ENCODE data around the gene AMBP.

AMBP gene

DNA sequence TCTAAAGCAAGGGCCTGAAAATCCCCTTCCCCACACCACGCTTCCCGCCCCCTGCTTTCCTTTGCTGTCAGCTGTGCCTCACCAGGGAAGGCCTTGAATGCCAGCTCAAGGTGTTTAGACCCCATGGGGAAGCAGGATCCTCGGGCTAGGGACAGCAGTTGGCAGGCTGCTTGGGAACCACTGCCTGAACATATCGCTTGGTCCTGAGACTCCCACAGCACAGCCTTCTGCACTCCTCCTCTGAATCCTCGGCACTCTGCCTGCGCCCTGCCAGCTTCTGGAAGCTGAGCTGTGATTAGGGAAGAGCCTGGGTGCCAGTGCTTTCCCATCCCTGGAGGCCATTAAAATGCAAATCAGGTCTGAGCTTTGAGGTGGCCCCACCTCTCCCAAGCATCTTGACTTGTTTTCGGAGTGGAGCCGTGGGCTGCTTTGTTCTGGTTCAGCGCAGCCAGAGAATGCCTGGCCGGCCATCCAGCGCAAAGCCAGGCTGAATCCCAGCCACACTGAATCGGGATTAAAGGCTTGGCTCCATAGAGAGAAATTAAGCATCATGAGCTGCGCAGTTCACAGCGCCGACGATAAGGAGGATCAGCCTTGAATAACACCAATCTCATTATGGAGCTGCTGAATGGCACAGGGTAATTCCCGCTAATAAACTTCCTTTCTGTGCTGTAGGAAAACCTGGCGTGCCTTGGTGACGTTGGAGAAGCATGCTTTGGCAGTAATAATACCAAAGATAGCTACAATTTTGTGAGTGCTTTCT lies 40.0 kb downstream of the AMBP start:
- no peak for ATAC-seq (ENCODE audit: insufficient read depth, low read depth)
- no peaks in the 10 kb centered on the region for H3K9me3 ChIP-seq (ENCODE audit: insufficient read depth, low read length, severe bottlenecking)
- no peak overlapping the region for H2AFZ ChIP-seq (ENCODE audit: low read depth, low read length)
- no peak overlapping the region for H3K27ac ChIP-seq (ENCODE audit: low read length)
- no peak overlapping the region for H3K4me3 ChIP-seq (ENCODE audit: low read depth in 1 of 2, low read length in 2 of 2)
- TF ChIP-seq, protein P1, sequence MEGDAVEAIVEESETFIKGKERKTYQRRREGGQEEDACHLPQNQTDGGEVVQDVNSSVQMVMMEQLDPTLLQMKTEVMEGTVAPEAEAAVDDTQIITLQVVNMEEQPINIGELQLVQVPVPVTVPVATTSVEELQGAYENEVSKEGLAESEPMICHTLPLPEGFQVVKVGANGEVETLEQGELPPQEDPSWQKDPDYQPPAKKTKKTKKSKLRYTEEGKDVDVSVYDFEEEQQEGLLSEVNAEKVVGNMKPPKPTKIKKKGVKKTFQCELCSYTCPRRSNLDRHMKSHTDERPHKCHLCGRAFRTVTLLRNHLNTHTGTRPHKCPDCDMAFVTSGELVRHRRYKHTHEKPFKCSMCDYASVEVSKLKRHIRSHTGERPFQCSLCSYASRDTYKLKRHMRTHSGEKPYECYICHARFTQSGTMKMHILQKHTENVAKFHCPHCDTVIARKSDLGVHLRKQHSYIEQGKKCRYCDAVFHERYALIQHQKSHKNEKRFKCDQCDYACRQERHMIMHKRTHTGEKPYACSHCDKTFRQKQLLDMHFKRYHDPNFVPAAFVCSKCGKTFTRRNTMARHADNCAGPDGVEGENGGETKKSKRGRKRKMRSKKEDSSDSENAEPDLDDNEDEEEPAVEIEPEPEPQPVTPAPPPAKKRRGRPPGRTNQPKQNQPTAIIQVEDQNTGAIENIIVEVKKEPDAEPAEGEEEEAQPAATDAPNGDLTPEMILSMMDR (IDR thresholded peaks at IDR 0.05; ENCODE audit: borderline replicate concordance, extremely low read depth, low read length, poor library complexity, severe bottlenecking) = no peak
- TF ChIP-seq EZH2 (IDR thresholded peaks at IDR 0.05; ENCODE audit: borderline replicate concordance, low read depth, low read length, severe bottlenecking) = no peak
- no peaks in the 10 kb centered on the region for H3K36me3 ChIP-seq (ENCODE audit: insufficient read depth, low read length)
- no peaks in the 10 kb centered on the region for H3K4me1 ChIP-seq (ENCODE audit: insufficient read depth, low read length)
- no peak overlapping the region for H3K9ac ChIP-seq (ENCODE audit: low read depth, low read length)
- no peak overlapping the region for H3K4me2 ChIP-seq (ENCODE audit: insufficient read depth, low read length)
- H3K79me2 ChIP-seq (ENCODE audit: insufficient read depth, low read length) = no peaks in the 10 kb centered on the region
- H4K20me1 ChIP-seq (ENCODE audit: insufficient read depth, low read length) = no peaks in the 10 kb centered on the region
- DNase-seq = no peak
- H3K27me3 ChIP-seq (ENCODE audit: insufficient read depth, low read length, poor library complexity) = peaks cover 2% of the 10 kb centered on the region

DNA sequence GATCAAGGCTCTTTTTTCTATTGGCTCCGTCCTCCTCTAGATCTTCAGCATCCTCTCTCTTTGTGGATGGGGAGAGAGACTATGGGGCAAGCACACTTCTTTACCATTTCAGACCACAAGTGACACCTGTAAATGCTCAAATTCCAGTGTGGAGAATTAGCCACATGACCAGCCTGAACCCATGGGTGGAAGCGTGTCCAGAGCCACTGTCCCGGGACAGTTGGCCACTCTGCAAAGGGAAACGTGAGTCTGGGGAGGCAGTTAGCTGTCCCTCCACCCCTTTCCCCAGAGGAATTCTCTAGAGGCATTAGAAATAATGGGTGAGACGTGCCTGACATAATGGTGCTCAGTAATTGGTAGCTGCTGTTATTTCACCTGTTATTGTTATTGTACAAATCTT lies 40.9 kb downstream of the AMBP start:
- no peaks in the 10 kb centered on the region for H3K27me3 ChIP-seq (ENCODE audit: insufficient read depth, low read length, poor library complexity)
- H3K4me2 ChIP-seq (ENCODE audit: insufficient read depth, low read length) = no peak overlapping the region
- H3K36me3 ChIP-seq (ENCODE audit: insufficient read depth, low read length) = no peaks in the 10 kb centered on the region
- no peak overlapping the region for H3K9ac ChIP-seq (ENCODE audit: low read depth, low read length)
- TF ChIP-seq EZH2 (IDR thresholded peaks at IDR 0.05; ENCODE audit: borderline replicate concordance, low read depth, low read length, severe bottlenecking) = no peak
- TF ChIP-seq, protein P1 (IDR thresholded peaks at IDR 0.05; ENCODE audit: borderline replicate concordance, extremely low read depth, low read length, poor library complexity, severe bottlenecking) = no peak
- no peak overlapping the region for H3K4me3 ChIP-seq (ENCODE audit: low read depth in 1 of 2, low read length in 2 of 2)
- no peak for ATAC-seq (ENCODE audit: insufficient read depth, low read depth)
- no peak overlapping the region for H2AFZ ChIP-seq (ENCODE audit: low read depth, low read length)
- DNase-seq = no peak
- H3K4me1 ChIP-seq (ENCODE audit: insufficient read depth, low read length) = no peaks in the 10 kb centered on the region
- H3K27ac ChIP-seq (ENCODE audit: low read length) = no peak overlapping the region
- H4K20me1 ChIP-seq (ENCODE audit: insufficient read depth, low read length) = no peaks in the 10 kb centered on the region
- H3K79me2 ChIP-seq (ENCODE audit: insufficient read depth, low read length) = no peaks in the 10 kb centered on the region
- no peaks in the 10 kb centered on the region for H3K9me3 ChIP-seq (ENCODE audit: insufficient read depth, low read length, severe bottlenecking)

DNA sequence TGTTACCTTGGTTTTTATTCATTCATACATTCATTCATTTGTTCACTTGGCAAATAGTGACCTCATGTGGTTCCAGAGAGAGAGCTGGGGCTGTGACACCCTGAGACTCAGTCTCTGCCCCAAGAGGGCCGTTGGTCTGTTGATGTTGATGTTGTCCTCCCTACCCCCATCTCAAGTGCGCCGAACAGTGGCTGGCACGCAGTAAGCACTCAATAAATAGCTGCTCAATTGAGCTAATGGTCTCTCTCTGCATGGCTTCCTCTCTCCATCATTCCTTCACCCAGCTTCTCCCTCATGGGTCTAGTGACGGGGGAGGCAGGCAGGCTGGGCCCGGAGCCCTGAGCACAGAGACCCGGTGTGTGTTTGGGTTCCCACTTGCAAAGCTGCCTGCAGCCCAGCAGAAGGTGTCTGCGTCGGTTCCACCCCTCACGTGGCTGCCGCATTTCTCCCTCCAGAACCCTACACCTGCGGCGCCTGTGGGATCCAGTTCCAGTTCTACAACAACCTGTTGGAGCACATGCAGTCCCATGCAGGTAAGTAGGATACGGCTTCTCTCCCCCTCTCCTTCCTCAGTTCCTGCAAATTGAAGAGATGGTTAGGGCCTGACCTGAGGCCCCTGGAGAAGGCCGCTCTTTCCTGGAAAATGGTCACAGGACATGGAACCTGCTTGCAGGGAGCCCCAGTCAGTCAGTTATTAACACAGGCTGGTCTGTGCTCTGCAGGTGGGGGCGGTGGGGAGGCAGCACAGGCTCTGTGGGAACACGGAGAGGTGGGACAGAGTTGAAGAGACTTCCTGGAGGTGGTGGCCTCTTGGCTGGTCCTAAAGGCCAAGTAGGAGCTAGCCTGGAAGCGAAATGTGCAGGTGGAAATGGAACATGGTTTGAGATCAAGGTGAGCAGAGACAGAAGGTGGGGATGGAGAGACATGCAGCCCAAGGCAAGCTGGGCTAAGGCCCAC lies 42.0 kb downstream of the AMBP start:
- ATAC-seq (ENCODE audit: insufficient read depth, low read depth) = no peak
- Histone ChIP-seq H3K27ac (ENCODE audit: low read length) (no peak overlapping the region), H3K9me3 (ENCODE audit: insufficient read depth, low read length, severe bottlenecking) (no peaks in the 10 kb centered on the region), H3K4me1 (ENCODE audit: insufficient read depth, low read length) (no peaks in the 10 kb centered on the region), H2AFZ (ENCODE audit: low read depth, low read length) (no peak overlapping the region), H3K4me2 (ENCODE audit: insufficient read depth, low read length) (no peak overlapping the region), H3K79me2 (ENCODE audit: insufficient read depth, low read length) (no peaks in the 10 kb centered on the region), H3K9ac (ENCODE audit: low read depth, low read length) (no peak overlapping the region), H3K4me3 (ENCODE audit: low read depth in 1 of 2, low read length in 2 of 2) (no peak overlapping the region), H3K36me3 (ENCODE audit: insufficient read depth, low read length) (no peaks in the 10 kb centered on the region), H3K27me3 (ENCODE audit: insufficient read depth, low read length, poor library complexity) (no peaks in the 10 kb centered on the region), H4K20me1 (ENCODE audit: insufficient read depth, low read length) (no peaks in the 10 kb centered on the region)
- no peak for TF ChIP-seq EZH2 (IDR thresholded peaks at IDR 0.05; ENCODE audit: borderline replicate concordance, low read depth, low read length, severe bottlenecking)
- TF ChIP-seq, protein P1 (IDR thresholded peaks at IDR 0.05; ENCODE audit: borderline replicate concordance, extremely low read depth, low read length, poor library complexity, severe bottlenecking) = no peak
- no peak for DNase-seq

Measured in DND-41 (cell line).